MCF 10A (cell line): ENCODE results near the gene APOL4. TPM values are rescaled to one million over a fixed set of nuclear protein-coding genes. Genes with fewer than 3 reads are reported as not detected.

ENCODE experiments used
- BruUV-seq: library from RNA; stranded (reverse); fragments of 400-500 nt; replicated peaks from 2 replicates; lab custom pipeline; 2021; lab: Mats Ljungman, UMichigan
- CTCF ChIA-PET: fragments of 300-600 bp; sonication (Branson Sonifier 250); formaldehyde crosslinking; extraction: SDS; loops from one replicate; lab custom pipeline; 2021; ENCODE audit warnings: antibody characterized with exemption, inconsistent platforms; lab: Yijun Ruan, JAX
- POLR2A ChIA-PET: fragments of 300-600, 350-650 bp; sonication (Branson Sonifier 250); formaldehyde crosslinking; extraction: SDS; loops from one replicate; lab custom pipeline; 2020; ENCODE audit warnings: antibody characterized with exemption, inconsistent platforms; lab: Yijun Ruan, JAX
- DNase-seq: peaks from one replicate; pipeline ENCODE4 v3.0.0-alpha.2; 2018; ENCODE audit not compliant: unreplicated experiment
- H3K27ac Mint-ChIP-seq: one replicate; pipeline ENCODE4 v1.8.0; 2022; ENCODE audit warnings: mild to moderate bottlenecking, low read depth, mixed read lengths; ENCODE audit not compliant: unreplicated experiment
- H3K27me3 Mint-ChIP-seq: one replicate; pipeline ENCODE4 v1.8.0; 2022; ENCODE audit warnings: mixed read lengths; ENCODE audit not compliant: insufficient read depth, unreplicated experiment
- H3K36me3 Mint-ChIP-seq: one replicate; pipeline ENCODE4 v1.8.0; 2022; ENCODE audit warnings: mild to moderate bottlenecking, moderate library complexity, mixed read lengths; ENCODE audit not compliant: insufficient read depth, unreplicated experiment
- H3K4me1 Mint-ChIP-seq: one replicate; pipeline ENCODE4 v1.8.0; 2022; ENCODE audit warnings: mixed read lengths; ENCODE audit not compliant: insufficient read depth, unreplicated experiment
- H3K4me3 Mint-ChIP-seq: one replicate; pipeline ENCODE4 v1.8.0; 2022; ENCODE audit warnings: mild to moderate bottlenecking, moderate library complexity, mixed read lengths; ENCODE audit not compliant: unreplicated experiment
- H3K9me3 Mint-ChIP-seq: one replicate; pipeline ENCODE4 v1.8.0; 2022; ENCODE audit warnings: mixed read lengths; ENCODE audit not compliant: unreplicated experiment
- intact Hi-C: fragments of 100-400 bp; cut with micrococcal nuclease; formaldehyde crosslinking; loops from 2 replicates; pipeline ENCODE4 v1.14.1; 2022
- total RNA-seq: library from RNA; stranded (reverse); gene quantifications from 2 replicates; pipeline ENCODE4 v1.2.3, GENCODE V29; 2022
- TF ChIP-seq, protein P1 (sequence below): fragments of 200-600 bp; IDR thresholded peaks from one replicate; pipeline ENCODE4 v1.8.0; 2022; ENCODE audit warnings: antibody characterized with exemption, mild to moderate bottlenecking; ENCODE audit not compliant: unreplicated experiment

APOL4 gene
- total RNA-seq, 1 experiment from 2014 or later: not detected

DNA sequence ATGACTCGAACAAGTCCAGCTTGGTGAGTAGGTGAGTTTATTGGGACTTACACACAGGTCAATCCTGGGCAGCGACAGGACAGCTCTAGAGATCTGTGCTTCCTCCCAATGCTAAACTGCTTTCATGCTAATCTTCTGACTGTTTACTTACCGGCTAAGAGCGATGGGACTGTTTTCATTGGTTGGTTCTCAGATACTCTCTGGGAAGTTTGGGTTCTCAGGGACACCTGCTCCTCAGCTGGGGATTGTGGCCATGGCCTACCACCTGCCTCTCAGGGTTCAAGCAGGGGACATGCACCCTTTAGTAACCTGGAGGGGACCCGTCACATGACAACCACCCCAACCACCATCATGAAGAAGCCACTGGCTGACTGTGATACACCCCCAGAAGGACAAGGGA is 24.6 kb upstream of the APOL4 start:
- H3K27me3 Mint-ChIP-seq: no peaks in the 10 kb centered on the region
- ChIA-PET POLR2A (no interaction called here), CTCF (interaction anchor here (1.2 kb wide), 1 partner anchor 13 kb away, joined by 5 read pairs; the partner anchor contains the start of gene APOL2)
- H3K36me3 Mint-ChIP-seq: peaks cover 39% of the 10 kb centered on the region
- TF ChIP-seq, protein P1, sequence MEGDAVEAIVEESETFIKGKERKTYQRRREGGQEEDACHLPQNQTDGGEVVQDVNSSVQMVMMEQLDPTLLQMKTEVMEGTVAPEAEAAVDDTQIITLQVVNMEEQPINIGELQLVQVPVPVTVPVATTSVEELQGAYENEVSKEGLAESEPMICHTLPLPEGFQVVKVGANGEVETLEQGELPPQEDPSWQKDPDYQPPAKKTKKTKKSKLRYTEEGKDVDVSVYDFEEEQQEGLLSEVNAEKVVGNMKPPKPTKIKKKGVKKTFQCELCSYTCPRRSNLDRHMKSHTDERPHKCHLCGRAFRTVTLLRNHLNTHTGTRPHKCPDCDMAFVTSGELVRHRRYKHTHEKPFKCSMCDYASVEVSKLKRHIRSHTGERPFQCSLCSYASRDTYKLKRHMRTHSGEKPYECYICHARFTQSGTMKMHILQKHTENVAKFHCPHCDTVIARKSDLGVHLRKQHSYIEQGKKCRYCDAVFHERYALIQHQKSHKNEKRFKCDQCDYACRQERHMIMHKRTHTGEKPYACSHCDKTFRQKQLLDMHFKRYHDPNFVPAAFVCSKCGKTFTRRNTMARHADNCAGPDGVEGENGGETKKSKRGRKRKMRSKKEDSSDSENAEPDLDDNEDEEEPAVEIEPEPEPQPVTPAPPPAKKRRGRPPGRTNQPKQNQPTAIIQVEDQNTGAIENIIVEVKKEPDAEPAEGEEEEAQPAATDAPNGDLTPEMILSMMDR: no peak
- no peaks in the 10 kb centered on the region for H3K9me3 Mint-ChIP-seq
- H3K27ac Mint-ChIP-seq: no peak overlapping the region
- no peaks in the 10 kb centered on the region for H3K4me1 Mint-ChIP-seq
- intact Hi-C loops: no loop called here
- no peak overlapping the region for H3K4me3 Mint-ChIP-seq
- no peak for DNase-seq
- BruUV-seq: no TSS peak

DNA sequence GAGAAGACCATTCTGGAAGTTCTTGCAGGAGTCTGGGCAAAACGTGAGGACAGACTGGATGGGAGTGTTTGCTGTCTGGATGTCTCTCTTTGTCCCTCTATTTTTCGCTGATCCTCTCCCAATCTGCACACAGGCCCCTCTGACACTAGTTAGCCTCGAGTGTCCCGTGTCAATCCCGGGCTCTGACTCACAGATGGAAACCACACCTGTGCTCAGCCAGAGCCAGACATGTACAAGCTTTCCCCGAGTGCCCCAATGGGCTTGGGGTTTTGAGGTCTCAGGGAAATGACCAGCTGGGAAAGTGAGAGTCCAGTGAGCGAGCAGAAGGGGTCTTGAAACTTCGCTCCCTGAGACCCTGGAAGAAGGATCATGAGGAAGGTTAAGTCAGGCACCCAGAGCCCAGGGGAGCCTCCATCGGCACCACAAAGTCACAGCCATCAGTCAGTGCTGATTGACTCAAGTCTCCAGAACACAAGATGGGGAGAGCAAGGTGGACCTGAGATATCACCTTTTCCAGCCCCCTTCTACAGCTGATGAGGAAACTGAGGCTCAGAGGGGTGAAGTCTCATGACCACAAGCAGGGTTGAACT is 23.8 kb upstream of the APOL4 start:
- H3K27ac Mint-ChIP-seq: peak overlapping the region; percentile 42
- CTCF ChIA-PET: interaction anchor here (1.2 kb wide), 1 partner anchor 14 kb away, joined by 5 read pairs; the partner anchor contains the start of gene APOL2
- TF ChIP-seq, protein P1: no peak
- peaks cover 32% of the 10 kb centered on the region for H3K36me3 Mint-ChIP-seq
- intact Hi-C loops: no loop called here
- H3K9me3 Mint-ChIP-seq: no peaks in the 10 kb centered on the region
- peaks cover 4% of the 10 kb centered on the region for H3K27me3 Mint-ChIP-seq
- DNase-seq: no peak
- BruUV-seq: no TSS peak
- peaks cover 2% of the 10 kb centered on the region for H3K4me1 Mint-ChIP-seq
- H3K4me3 Mint-ChIP-seq: no peak overlapping the region
- POLR2A ChIA-PET: no interaction called here

DNA sequence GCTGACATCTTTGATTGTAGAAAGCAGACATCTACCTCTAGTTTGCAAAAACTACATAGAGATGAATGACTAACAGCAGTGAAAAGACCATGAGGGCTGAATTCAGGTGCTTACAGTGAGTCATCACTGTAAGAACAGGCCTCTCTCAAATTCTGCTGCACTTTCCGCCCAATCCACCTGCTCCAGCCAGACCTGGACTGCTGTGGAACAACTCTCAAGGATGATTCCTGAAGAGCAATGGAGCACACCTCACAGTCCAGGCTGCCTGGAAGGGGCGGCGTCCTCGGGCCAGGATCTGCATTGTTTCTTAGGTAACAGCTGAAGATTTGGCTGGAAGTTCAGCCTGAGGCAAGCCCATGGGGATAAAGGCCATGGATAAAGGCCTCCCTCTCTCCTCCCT is 22.6 kb upstream of the APOL4 start:
- H3K36me3 Mint-ChIP-seq: peaks cover 21% of the 10 kb centered on the region
- ChIA-PET CTCF (no interaction called here), POLR2A (no interaction called here)
- no peak overlapping the region for H3K4me3 Mint-ChIP-seq
- DNase-seq: no peak
- peaks cover 15% of the 10 kb centered on the region for H3K27me3 Mint-ChIP-seq
- H3K9me3 Mint-ChIP-seq: no peaks in the 10 kb centered on the region
- TF ChIP-seq, protein P1: no peak
- H3K27ac Mint-ChIP-seq: no peak overlapping the region
- no TSS peak for BruUV-seq
- intact Hi-C loops: no loop called here
- H3K4me1 Mint-ChIP-seq: peaks cover 6% of the 10 kb centered on the region

DNA sequence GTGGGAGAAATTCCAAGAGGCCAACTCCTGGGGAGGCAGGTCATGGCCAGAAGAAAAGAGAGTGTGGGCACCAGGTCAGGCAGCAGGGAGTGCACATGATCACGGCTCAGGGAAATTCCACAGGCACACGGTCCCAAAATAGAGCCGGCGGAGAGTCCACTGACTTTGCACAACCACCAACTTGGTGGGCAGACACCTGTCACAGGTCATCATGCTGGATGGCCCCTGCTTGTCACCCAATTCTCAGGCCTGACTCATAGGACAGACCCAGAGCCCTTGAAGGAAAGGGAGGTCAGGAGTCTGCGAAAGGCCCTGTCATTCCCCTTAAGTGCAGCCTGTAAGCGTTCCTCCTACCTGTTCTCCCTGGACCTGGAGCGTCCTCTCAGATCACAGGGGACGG is 21.9 kb upstream of the APOL4 start:
- peaks cover 23% of the 10 kb centered on the region for H3K27me3 Mint-ChIP-seq
- no peak overlapping the region for H3K27ac Mint-ChIP-seq
- ChIA-PET CTCF (interaction anchor here (0.7 to 1.6 kb wide), 3 partner anchors 11 to 67 kb away, joined by 3 to 8 read pairs (median 4); partner anchors contain the start of gene APOL2), POLR2A (no interaction called here)
- intact Hi-C loops: no loop called here
- peaks cover 6% of the 10 kb centered on the region for H3K4me1 Mint-ChIP-seq
- BruUV-seq: no TSS peak
- H3K9me3 Mint-ChIP-seq: no peaks in the 10 kb centered on the region
- peaks cover 16% of the 10 kb centered on the region for H3K36me3 Mint-ChIP-seq
- no peak for DNase-seq
- no peak overlapping the region for H3K4me3 Mint-ChIP-seq
- TF ChIP-seq, protein P1: no peak
